K562 (cell line): ENCODE data around the gene TGM5. TPM values are rescaled to one million over a fixed set of nuclear protein-coding genes. Genes with fewer than 3 reads are reported as not detected.
A peak's percentile ranks its signal among the peaks of the same experiment; 100 is the strongest.

Experiments used
- ARID2 ChIP-seq: fragments of 450-650 bp; IDR thresholded peaks from 2 replicates; pipeline ENCODE4 v1.6.1; 2017; ENCODE audit warnings: antibody characterized with exemption, mild to moderate bottlenecking
- FUS ChIP-seq: fragments of 200-400 bp; formaldehyde crosslinking; optimal IDR thresholded peaks from 2 replicates; pipeline ENCODE3; 2017; ENCODE audit warnings: low read depth, low read length
- polyA plus RNA-seq, 8 experiments: library from polyadenylated mRNA; depleted of rRNA in 4 of 8; stranded (reverse) in 5 of 8; unstranded in 3 of 8; fragments of >200 nt; fragmentation: Nextera tagmentation in 2 of 8; fragmentation: Illumina TruSeq in 1 of 8; extraction: Ambion mirVana in 2 of 8; extraction: Trizol in 1 of 8; gene quantifications; 2 replicates each; pipeline versions ENCODE4 v1.2.1 to v1.2.3, GENCODE V29; 2011 to 2014; ENCODE audit warnings: inconsistent platforms in 1 of 8, missing spikeins in 1 of 8
- total RNA-seq, 7 experiments: library from RNA; depleted of rRNA in 6 of 7; stranded (reverse); fragments of >200 nt in 6 of 7; fragmentation: Illumina TruSeq in 2 of 7; extraction: Trizol in 2 of 7; gene quantifications; 2 replicates each; pipeline versions ENCODE4 v1.2.1 to v1.2.3, GENCODE V29; 2011 to 2021; ENCODE audit warnings: low replicate concordance in 1 of 7
- TF ChIP-seq, protein P1 (sequence below): sonication (generic); formaldehyde crosslinking; IDR thresholded peaks from 2 replicates; pipeline ENCODE4 v1.8.1; 2023; ENCODE audit warnings: mild to moderate bottlenecking, missing genetic modification reagents
- TF ChIP-seq, protein P2 (sequence below), 2 experiments: fragments of 450-650 bp; formaldehyde crosslinking in 1 of 2; IDR thresholded peaks; 2 replicates each; pipeline versions ENCODE4 v1.4.0 to v1.6.1; 2014 to 2020; ENCODE audit warnings: mild to moderate bottlenecking in 2 of 2, borderline replicate concordance in 1 of 2, low read depth in 1 of 2

The TGM5 gene
- total and polyA plus RNA-seq, 9 of the 15 experiments (the other 6 are each of a cell fraction or from before 2014, with no cell fraction given), result 0.03 to 0.10 (median 0.07) TPM; not detected in 6

DNA sequence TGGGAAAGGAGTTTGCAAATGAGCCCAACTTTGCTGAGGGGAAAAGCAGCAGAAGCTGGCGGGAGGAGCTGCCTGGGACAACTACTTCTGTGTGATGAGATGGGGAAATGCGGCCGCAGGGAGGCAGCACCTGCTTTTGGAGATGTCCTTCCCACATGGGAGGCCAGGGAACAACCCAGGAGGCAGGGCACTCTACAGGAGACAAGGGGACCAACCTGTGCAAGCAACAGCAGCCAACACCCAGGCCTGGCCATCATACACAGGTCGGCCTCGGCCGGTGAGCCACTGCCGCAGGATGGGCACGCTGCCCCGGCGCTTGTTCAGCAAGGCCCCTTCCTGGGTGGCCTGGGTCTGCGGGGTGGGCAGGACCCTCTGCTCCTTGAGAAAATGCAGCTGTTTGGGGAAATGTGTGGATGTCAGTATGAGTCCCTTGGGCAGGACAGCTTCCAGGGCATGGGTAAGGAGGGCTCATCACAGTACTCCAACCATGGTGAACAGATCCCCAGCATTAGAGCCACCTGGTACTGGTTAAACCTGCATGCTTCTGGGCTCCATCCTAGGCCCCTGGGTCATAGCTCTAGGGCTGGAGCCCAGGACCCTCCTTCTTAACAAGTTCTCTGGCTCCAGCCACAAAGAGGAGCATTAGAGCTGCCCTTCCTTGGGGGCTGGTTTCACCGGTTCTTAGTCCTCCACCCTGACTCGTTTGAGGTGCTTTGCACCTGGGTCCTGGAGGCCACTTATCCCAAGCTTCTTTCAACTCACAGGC is 57.5 kb downstream of the TGM5 start (continued):
- no peak for TF ChIP-seq FUS
- TF ChIP-seq ARID2, result peak; percentile 83; the same call in 1 of the 2 replicates
- TF ChIP-seq, protein P1, sequence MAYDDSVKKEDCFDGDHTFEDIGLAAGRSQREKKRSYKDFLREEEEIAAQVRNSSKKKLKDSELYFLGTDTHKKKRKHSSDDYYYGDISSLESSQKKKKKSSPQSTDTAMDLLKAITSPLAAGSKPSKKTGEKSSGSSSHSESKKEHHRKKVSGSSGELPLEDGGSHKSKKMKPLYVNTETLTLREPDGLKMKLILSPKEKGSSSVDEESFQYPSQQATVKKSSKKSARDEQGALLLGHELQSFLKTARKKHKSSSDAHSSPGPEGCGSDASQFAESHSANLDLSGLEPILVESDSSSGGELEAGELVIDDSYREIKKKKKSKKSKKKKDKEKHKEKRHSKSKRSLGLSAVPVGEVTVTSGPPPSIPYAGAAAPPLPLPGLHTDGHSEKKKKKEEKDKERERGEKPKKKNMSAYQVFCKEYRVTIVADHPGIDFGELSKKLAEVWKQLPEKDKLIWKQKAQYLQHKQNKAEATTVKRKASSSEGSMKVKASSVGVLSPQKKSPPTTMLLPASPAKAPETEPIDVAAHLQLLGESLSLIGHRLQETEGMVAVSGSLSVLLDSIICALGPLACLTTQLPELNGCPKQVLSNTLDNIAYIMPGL (CRISPR knock-in tag), result no peak
- TF ChIP-seq, protein P2, sequence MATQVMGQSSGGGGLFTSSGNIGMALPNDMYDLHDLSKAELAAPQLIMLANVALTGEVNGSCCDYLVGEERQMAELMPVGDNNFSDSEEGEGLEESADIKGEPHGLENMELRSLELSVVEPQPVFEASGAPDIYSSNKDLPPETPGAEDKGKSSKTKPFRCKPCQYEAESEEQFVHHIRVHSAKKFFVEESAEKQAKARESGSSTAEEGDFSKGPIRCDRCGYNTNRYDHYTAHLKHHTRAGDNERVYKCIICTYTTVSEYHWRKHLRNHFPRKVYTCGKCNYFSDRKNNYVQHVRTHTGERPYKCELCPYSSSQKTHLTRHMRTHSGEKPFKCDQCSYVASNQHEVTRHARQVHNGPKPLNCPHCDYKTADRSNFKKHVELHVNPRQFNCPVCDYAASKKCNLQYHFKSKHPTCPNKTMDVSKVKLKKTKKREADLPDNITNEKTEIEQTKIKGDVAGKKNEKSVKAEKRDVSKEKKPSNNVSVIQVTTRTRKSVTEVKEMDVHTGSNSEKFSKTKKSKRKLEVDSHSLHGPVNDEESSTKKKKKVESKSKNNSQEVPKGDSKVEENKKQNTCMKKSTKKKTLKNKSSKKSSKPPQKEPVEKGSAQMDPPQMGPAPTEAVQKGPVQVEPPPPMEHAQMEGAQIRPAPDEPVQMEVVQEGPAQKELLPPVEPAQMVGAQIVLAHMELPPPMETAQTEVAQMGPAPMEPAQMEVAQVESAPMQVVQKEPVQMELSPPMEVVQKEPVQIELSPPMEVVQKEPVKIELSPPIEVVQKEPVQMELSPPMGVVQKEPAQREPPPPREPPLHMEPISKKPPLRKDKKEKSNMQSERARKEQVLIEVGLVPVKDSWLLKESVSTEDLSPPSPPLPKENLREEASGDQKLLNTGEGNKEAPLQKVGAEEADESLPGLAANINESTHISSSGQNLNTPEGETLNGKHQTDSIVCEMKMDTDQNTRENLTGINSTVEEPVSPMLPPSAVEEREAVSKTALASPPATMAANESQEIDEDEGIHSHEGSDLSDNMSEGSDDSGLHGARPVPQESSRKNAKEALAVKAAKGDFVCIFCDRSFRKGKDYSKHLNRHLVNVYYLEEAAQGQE (IDR thresholded peaks at IDR 0.05; ENCODE audit: borderline replicate concordance), result peak; percentile 80
- TF ChIP-seq, protein P2 (CRISPR knock-in tag; IDR thresholded peaks at IDR 0.05; ENCODE audit: low read depth), result no peak
